K562 (cell line): Measurements from ENCODE around the gene SERTAD1. TPM values are rescaled to one million over a fixed set of nuclear protein-coding genes. Genes with fewer than 3 reads are reported as not detected.

Source experiments
- ATF1 ChIP-seq, 2 experiments: fragments of 450-650 bp in 1 of 2; IDR thresholded peaks; 2 replicates each; pipeline ENCODE4 v1.6.1; 2016; ENCODE audit warnings: missing compliant biosample characterization in 1 of 2, missing genetic modification characterization in 1 of 2
- GTF2A2 ChIP-seq: IDR thresholded peaks from 2 replicates; pipeline ENCODE4 v1.6.1; 2016; ENCODE audit warnings: mild to moderate bottlenecking, missing genetic modification characterization, missing compliant biosample characterization
- LEF1 ChIP-seq: fragments of 450-650 bp; IDR thresholded peaks from 2 replicates; pipeline ENCODE4 v1.6.1; 2016; ENCODE audit warnings: mild to moderate bottlenecking
- MYNN ChIP-seq, 2 experiments: sonication (generic); formaldehyde crosslinking in 1 of 2; IDR thresholded peaks; 2 replicates each; pipeline versions ENCODE4 v1.5.0 to v1.6.1; 2016 to 2020; ENCODE audit warnings: antibody characterized with exemption in 1 of 2, missing genetic modification reagents in 1 of 2
- NEUROD1 ChIP-seq: fragments of 150-350 bp; IDR thresholded peaks from 2 replicates; pipeline ENCODE4 v1.6.1; 2014; ENCODE audit warnings: borderline replicate concordance, low read length, low read depth; ENCODE audit not compliant: partially characterized antibody
- NFE2L1 ChIP-seq: fragments of 450-650 bp; IDR thresholded peaks from 2 replicates; pipeline ENCODE4 v1.6.1; 2016; ENCODE audit warnings: missing genetic modification characterization, low read depth, mild to moderate bottlenecking, missing compliant biosample characterization, moderate library complexity, borderline replicate concordance
- NR2C2 ChIP-seq, 2 experiments: fragments of 200-800 bp in 1 of 2; sonication (Bioruptor generic) in 1 of 2; sonication (generic) in 1 of 2; formaldehyde crosslinking in 1 of 2; IDR thresholded peaks; 2 replicates each; pipeline versions ENCODE4 v1.6.1 to v1.8.0; 2016 to 2022; ENCODE audit warnings: mild to moderate bottlenecking in 1 of 2, missing compliant biosample characterization in 1 of 2, missing genetic modification characterization in 1 of 2, missing genetic modification reagents in 1 of 2
- PURB ChIP-seq: sonication (generic); formaldehyde crosslinking; IDR thresholded peaks from 2 replicates; pipeline ENCODE4 v1.9.0; 2021; ENCODE audit warnings: low read depth, mild to moderate bottlenecking, missing genetic modification reagents
- SAFB2 ChIP-seq: fragments of 200-400 bp; formaldehyde crosslinking; IDR thresholded peaks from 2 replicates; pipeline ENCODE4 v1.6.1; 2018; ENCODE audit warnings: borderline replicate concordance, low read length, low read depth, moderate library complexity; ENCODE audit not compliant: severe bottlenecking
- THRA ChIP-seq: fragments of 450-650 bp; IDR thresholded peaks from 2 replicates; pipeline ENCODE4 v1.6.1; 2017; ENCODE audit warnings: mild to moderate bottlenecking, moderate library complexity
- TRIM24 ChIP-seq, 2 experiments: fragments of 450-650 bp; IDR thresholded peaks; 2 replicates each; pipeline ENCODE4 v1.6.1; 2016
- XRCC4 ChIP-seq: IDR thresholded peaks from one replicate; pipeline ENCODE4 v1.6.1; 2011; ENCODE audit not compliant: insufficient read depth, insufficient read length; ENCODE audit errors: extremely low read depth
- ZBTB26 ChIP-seq: fragments of 450-650 bp; formaldehyde crosslinking; IDR thresholded peaks from 2 replicates; pipeline ENCODE4 v1.4.0; 2022; ENCODE audit warnings: missing genetic modification characterization
- ZNF592 ChIP-seq: fragments of 450-650 bp; IDR thresholded peaks from 2 replicates; pipeline ENCODE4 v1.6.1; 2017; ENCODE audit warnings: antibody characterized with exemption, mild to moderate bottlenecking
- ZNF778 ChIP-seq: fragments of 450-650 bp; formaldehyde crosslinking; IDR thresholded peaks from 2 replicates; pipeline ENCODE4 v1.4.0; 2020; ENCODE audit warnings: mild to moderate bottlenecking, moderate library complexity
- polyA plus RNA-seq, 8 experiments: library from polyadenylated mRNA; depleted of rRNA in 4 of 8; stranded (reverse) in 5 of 8; unstranded in 3 of 8; fragments of >200 nt; fragmentation: Nextera tagmentation in 2 of 8; fragmentation: Illumina TruSeq in 1 of 8; extraction: Ambion mirVana in 2 of 8; extraction: Trizol in 1 of 8; gene quantifications; 2 replicates each; pipeline versions ENCODE4 v1.2.1 to v1.2.3, GENCODE V29; 2011 to 2014; ENCODE audit warnings: inconsistent platforms in 1 of 8, missing spikeins in 1 of 8
- total RNA-seq, 7 experiments: library from RNA; depleted of rRNA in 6 of 7; stranded (reverse); fragments of >200 nt in 6 of 7; fragmentation: Illumina TruSeq in 2 of 7; extraction: Trizol in 2 of 7; gene quantifications; 2 replicates each; pipeline versions ENCODE4 v1.2.1 to v1.2.3, GENCODE V29; 2011 to 2021; ENCODE audit warnings: low replicate concordance in 1 of 7

SERTAD1 gene
- total and polyA plus RNA-seq, 9 of the 15 experiments (the other 6 are each of a cell fraction or from before 2014, with no cell fraction given) = 0.15 to 8.7 (median 4.9) TPM

DNA sequence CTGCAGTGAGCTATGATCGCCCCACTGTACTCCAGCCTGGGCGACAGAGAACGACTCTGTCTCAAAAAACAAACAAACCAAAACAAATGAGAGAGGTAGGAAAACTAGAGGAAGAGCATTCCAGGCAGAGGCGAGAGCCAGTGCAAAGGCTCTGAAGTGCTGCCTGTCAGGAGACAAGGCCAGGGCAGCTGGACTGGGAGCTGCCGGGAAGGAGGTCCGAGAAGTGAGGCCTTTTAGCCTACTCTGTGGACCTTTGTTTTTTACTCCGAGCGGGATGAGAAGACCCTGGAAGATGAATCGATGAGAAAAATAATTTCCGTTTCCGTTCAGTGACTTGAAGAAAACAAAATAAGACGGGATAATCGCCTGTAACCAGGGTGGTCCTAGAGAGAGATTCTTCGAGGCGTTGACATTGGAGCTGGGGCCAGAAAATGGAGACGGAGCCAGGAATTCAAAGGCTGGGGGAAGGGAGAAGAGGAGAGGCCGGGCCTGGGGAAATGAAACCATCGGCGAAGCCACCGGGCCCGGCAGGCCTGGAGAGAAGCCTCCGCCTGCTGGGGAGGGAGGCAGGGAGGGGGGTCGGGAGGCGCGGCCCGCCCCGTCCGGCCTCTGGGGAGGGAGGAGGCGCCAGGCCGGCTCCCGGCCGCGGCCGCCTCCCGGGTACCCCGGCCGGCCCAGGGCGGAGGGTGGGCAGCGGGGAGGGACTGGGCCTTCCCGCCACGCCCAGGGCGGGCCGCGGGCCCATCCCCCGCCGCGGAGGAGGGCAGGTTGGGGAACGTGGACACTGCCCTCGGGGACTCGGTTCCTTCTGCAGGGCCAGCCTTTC is 7.8 kb upstream of the SERTAD1 start (continued):
- peak; percentile 64; the same call in 1 of the 2 replicates for TF ChIP-seq MYNN (IDR thresholded peaks at IDR 0.05)
- no peak for TF ChIP-seq MYNN (CRISPR knock-in tag; IDR thresholded peaks at IDR 0.05)
- no peak for TF ChIP-seq XRCC4
- no peak for TF ChIP-seq NFE2L1 (tag)
- no peak for TF ChIP-seq THRA
- no peak for TF ChIP-seq NR2C2 (CRISPR knock-in tag; IDR thresholded peaks at IDR 0.05)
- peak; percentile 54; the same call in 1 of the 2 replicates for TF ChIP-seq NR2C2 (tag; IDR thresholded peaks at IDR 0.05)
- TF ChIP-seq TRIM24 (IDR thresholded peaks at IDR 0.05) = no peak
- TF ChIP-seq PURB (CRISPR knock-in tag) = no peak
- TF ChIP-seq LEF1 = peak; percentile 52; the same call in 1 of the 2 replicates
- TF ChIP-seq GTF2A2 = 0 out of 2 replicates have a peak, but pooled peaks have one; percentile 12
- peak; percentile 75; the same call in 1 of the 2 replicates for TF ChIP-seq ZNF592
- TF ChIP-seq NEUROD1 = peak; percentile 36
- no peak for TF ChIP-seq ZBTB26 (CRISPR knock-in tag)
- TF ChIP-seq SAFB2 = no peak
- TF ChIP-seq ZNF778 (CRISPR knock-in tag) = no peak
- TF ChIP-seq ATF1 (CRISPR knock-in tag; IDR thresholded peaks at IDR 0.05) = no peak
- TF ChIP-seq ATF1 (tag; IDR thresholded peaks at IDR 0.05) = 0 out of 2 replicates have a peak, but pooled peaks have one; percentile 15
